Tibial nerve (tissue), 4 donors: Measurements from ENCODE around the gene ASCC1. TPM values are rescaled to one million over a fixed set of nuclear protein-coding genes. Genes with fewer than 3 reads are reported as not detected.
A peak's percentile ranks its signal among the peaks of the same experiment; 100 is the strongest.

Experiments used
- DNase-seq, 2 donors: peaks; one replicate each; pipeline ENCODE4 v3.0.0-alpha.2; 2019; ENCODE audit warnings: low spot score in 2 of 2
- H3K27ac ChIP-seq, 4 donors: fragments of 200-600 bp; sonication (generic) in 3 of 4; one replicate each; pipeline ENCODE4 v1.5.1; 2017 to 2019; ENCODE audit warnings: mild to moderate bottlenecking in 1 of 4
- H3K27me3 ChIP-seq, 2 donors: fragments of 200-600 bp; sonication (generic) in 1 of 2; one replicate each; pipeline versions ENCODE4 v1.5.1 to v1.6.0; 2017 to 2019
- H3K36me3 ChIP-seq, 3 donors: fragments of 200-600 bp; sonication (generic); one replicate each; pipeline ENCODE4 v1.5.1; 2018 to 2019
- H3K4me1 ChIP-seq, 4 donors: fragments of 200-600 bp; sonication (generic) in 3 of 4; one replicate each; pipeline ENCODE4 v1.5.1; 2017 to 2019
- H3K4me3 ChIP-seq, 4 donors: fragments of 200-600 bp; sonication (generic) in 3 of 4; one replicate each; pipeline ENCODE4 v1.5.1; 2017 to 2019; ENCODE audit warnings: mild to moderate bottlenecking in 1 of 4, moderate library complexity in 1 of 4
- H3K9me3 ChIP-seq, 4 donors: fragments of 200-600 bp; sonication (generic) in 3 of 4; one replicate each; pipeline ENCODE4 v1.5.1; 2017 to 2019
- CTCF ChIP-seq, 5 experiments: fragments of 200-600 bp in 3 of 5; fragments of 450-650 bp in 2 of 5; sonication (generic) in 3 of 5; IDR thresholded peaks; one replicate each; pipeline ENCODE4 v1.5.1; 2016 to 2019; ENCODE audit warnings: antibody characterized with exemption in 5 of 5, mild to moderate bottlenecking in 3 of 5, moderate library complexity in 2 of 5
- EP300 ChIP-seq, 2 donors: sonication (generic); formaldehyde crosslinking; IDR thresholded peaks; one replicate each; pipeline ENCODE4 v1.6.1; 2017; ENCODE audit warnings: antibody characterized with exemption in 2 of 2, mild to moderate bottlenecking in 1 of 2
- POLR2A ChIP-seq, 2 donors: fragments of 450-650 bp; IDR thresholded peaks; one replicate each; pipeline ENCODE4 v1.6.1; 2017; ENCODE audit warnings: antibody characterized with exemption in 2 of 2, mild to moderate bottlenecking in 2 of 2, moderate library complexity in 2 of 2
- WGBS, 2 donors: methylation state at CpG; one replicate each; pipeline ENCODE4 v1.1.5; 2018; 5-methylcytosine and 5-hydroxymethylcytosine counted together
- total RNA-seq, 4 donors: library from RNA; depleted of rRNA; stranded (reverse); fragments of >200 nt; gene quantifications; one replicate each; pipeline ENCODE4 v1.1.0, GENCODE V29; 2016

ASCC1 gene
- total RNA-seq, 4 donors from 2014 or later: 34.2 to 85.7 (median 54.2) TPM

GRCh38 chr10:72121389-72121788 lies 94.7 kb downstream of the ASCC1 start:
- no peak for DNase-seq
- Histone ChIP-seq H3K4me1 (peaks cover 0 to 33% (median 15%) of the 10 kb centered on the region in 4 donors), H3K27me3 (no peaks in the 10 kb centered on the region), H3K36me3 (peaks cover 0 to 41% (median 0%) of the 10 kb centered on the region in 3 donors), H3K9me3 (peaks cover 0 to 5% (median 0%) of the 10 kb centered on the region in 4 donors), H3K27ac (no peak overlapping the region), H3K4me3 (no peak overlapping the region)
- 95 to 100% methylated on average over 1 of the region's 1 CpG for WGBS, 2 donors
- TF ChIP-seq EP300 (IDR thresholded peaks at IDR 0.05): no peak
- no peak for TF ChIP-seq CTCF (IDR thresholded peaks at IDR 0.05)
- no peak for TF ChIP-seq POLR2A (IDR thresholded peaks at IDR 0.05)

GRCh38 chr10:72116372-72116771 lies 99.7 kb downstream of the ASCC1 start:
- no peaks in the 10 kb centered on the region for H3K27me3 ChIP-seq
- peaks cover 0 to 8% (median 0%) of the 10 kb centered on the region in 4 donors for H3K9me3 ChIP-seq
- WGBS, 2 donors: 89 to 96% methylated on average over 2 of the region's 2 CpGs
- H3K4me1 ChIP-seq: peaks cover 0 to 11% (median 0%) of the 10 kb centered on the region in 4 donors
- no peak for DNase-seq
- peaks cover 0 to 33% (median 0%) of the 10 kb centered on the region in 3 donors for H3K36me3 ChIP-seq
- no peak overlapping the region for H3K27ac ChIP-seq
- TF ChIP-seq CTCF (IDR thresholded peaks at IDR 0.05) (no peak), EP300 (IDR thresholded peaks at IDR 0.05) (no peak), POLR2A (IDR thresholded peaks at IDR 0.05) (no peak)
- H3K4me3 ChIP-seq: no peak overlapping the region

- H3K27ac ChIP-seq: peak overlapping the region in 2 of 4 donors; percentile 8 to 15
- no peak overlapping the region for H3K4me3 ChIP-seq
- peaks cover 0 to 11% (median 0%) of the 10 kb centered on the region in 4 donors for H3K4me1 ChIP-seq
- TF ChIP-seq EP300 (IDR thresholded peaks at IDR 0.05) (no peak), CTCF (IDR thresholded peaks at IDR 0.05) (no peak), POLR2A (IDR thresholded peaks at IDR 0.05) (no peak)
- no peak for DNase-seq
- peaks cover 0 to 26% (median 0%) of the 10 kb centered on the region in 3 donors for H3K36me3 ChIP-seq
- H3K9me3 ChIP-seq: peaks cover 0 to 8% (median 0%) of the 10 kb centered on the region in 4 donors
- WGBS, 2 donors: 57 to 58% methylated on average over 2 of the region's 2 CpGs
- H3K27me3 ChIP-seq: no peaks in the 10 kb centered on the region
Measured at GRCh38 chr10:72114706-72115450, 101.2 kb downstream of the ASCC1 start.

GRCh38 chr10:72110673-72111401 lies 105.2 kb downstream of the ASCC1 start:
- TF ChIP-seq EP300 (IDR thresholded peaks at IDR 0.05) (no peak), POLR2A (IDR thresholded peaks at IDR 0.05) (no peak), CTCF (IDR thresholded peaks at IDR 0.05) (no peak)
- no peak for DNase-seq
- 91 to 94% methylated on average over 11 of the region's 11 CpGs for whole genome bisulfite sequencing, 2 donors

More at GRCh38 chr10:72110673-72111401, 105.2 kb downstream of the ASCC1 start:
- Histone ChIP-seq H3K4me1 (peaks cover 0 to 13% (median 5%) of the 10 kb centered on the region in 4 donors), H3K4me3 (no peak overlapping the region), H3K36me3 (no peaks in the 10 kb centered on the region), H3K27me3 (no peaks in the 10 kb centered on the region), H3K9me3 (no peaks in the 10 kb centered on the region), H3K27ac (no peak overlapping the region)
